Cerebellar nuclear complex (tissue), 1 donor: ENCODE results near the gene EPN2.
A peak's percentile ranks its signal among the peaks of the same experiment; 100 is the strongest.
"Not testable (repeated sequence)": the region's sequence is repeated elsewhere in the genome, so short reads cannot be mapped to it uniquely, and the experiment has no call there.

Experiments
- DNase-seq, 2 experiments: peaks; one replicate each; lab custom pipeline; 2025; lab: John Stamatoyannopoulos, UW

EPN2 gene

GRCh38 chr17:19345486-19346350 lies 108.6 kb downstream of the EPN2 start:
- no peak for DNase-seq

- no peak for DNase-seq
These were observed 109.4 kb downstream of the EPN2 start for GRCh38 chr17:19346351-19347255.

GRCh38 chr17:19347323-19348080 lies 110.3 kb downstream of the EPN2 start:
- no peak for DNase-seq

DNA sequence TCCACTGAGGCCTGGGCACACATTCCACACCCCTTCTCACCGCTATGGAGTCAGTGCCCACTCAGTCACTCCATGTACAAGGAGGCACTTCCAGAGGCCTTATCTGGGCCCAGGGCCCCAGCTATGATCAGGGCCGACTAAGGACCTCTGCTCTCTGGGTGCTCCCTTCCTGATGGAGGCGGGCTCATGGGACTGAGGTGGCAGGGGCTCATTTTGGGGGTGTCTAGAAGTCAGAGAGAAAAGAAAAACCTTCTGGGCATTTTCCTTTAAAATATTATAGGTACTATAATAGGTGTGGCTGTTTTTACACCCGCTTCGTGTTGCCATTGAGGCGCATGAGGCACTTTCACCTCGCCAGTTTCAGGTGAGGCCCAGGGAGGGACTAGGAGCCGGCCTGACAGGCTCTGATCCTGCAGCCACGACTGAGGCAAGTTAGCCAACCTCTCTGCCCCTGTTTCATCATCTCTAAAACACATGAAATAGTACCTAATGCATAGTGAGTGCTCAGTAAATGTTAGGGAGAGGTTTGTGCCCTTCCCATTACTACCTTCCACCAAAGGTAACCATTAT lies 111.0 kb downstream of the EPN2 start:
- DNase-seq, result no peak

DNA sequence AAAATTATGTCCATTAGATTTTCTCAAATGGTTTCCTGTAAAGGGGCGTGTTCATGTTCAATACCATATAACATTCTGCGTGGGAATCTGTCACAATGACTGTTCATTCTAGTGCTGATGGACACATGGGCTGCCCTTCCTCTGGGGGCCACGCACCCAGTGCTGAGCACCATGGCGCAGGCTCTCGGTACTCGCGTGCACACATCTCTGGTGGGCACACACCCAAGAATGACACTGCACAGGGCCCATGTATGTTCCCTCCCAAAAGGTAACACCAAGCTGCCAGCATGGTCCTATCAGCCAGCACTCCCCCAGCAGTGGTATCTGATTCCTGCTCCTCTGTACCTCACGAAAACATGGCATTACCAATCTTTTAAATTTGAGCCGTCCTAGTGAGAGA lies 111.6 kb downstream of the EPN2 start:
- no peak for DNase-seq

- not testable (repeated sequence) for DNase-seq
These were observed 116.2 kb downstream of the EPN2 start for GRCh38 chr17:19353401-19353800.

GRCh38 chr17:19354748-19355147 lies 117.6 kb downstream of the EPN2 start:
- no peak for DNase-seq

GRCh38 chr17:19357351-19357750 lies 120.2 kb downstream of the EPN2 start:
- no peak for DNase-seq

DNA sequence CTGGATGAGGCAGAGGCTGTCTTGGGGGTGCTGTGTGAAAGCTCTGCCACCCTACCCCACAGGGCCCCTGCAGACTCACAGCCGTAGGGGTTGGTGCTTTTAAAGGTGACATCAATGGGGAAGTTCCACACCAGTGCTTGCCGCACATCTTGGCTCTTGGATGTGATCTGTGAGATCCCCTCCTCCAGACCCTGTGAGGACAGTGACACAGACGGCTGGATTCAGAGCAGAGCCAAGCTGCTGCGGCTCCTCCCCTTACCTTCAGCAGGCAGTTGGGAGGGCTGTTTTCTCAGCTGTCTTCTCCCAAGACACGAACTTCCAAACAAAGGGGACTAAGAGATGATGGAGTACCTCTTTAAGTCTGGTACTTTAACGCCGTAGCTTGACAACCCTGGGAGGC lies 120.6 kb downstream of the EPN2 start:
- DNase-seq, result no peak

- no peak for DNase-seq
These were observed 122.0 kb downstream of the EPN2 start for GRCh38 chr17:19359151-19359550.

DNA sequence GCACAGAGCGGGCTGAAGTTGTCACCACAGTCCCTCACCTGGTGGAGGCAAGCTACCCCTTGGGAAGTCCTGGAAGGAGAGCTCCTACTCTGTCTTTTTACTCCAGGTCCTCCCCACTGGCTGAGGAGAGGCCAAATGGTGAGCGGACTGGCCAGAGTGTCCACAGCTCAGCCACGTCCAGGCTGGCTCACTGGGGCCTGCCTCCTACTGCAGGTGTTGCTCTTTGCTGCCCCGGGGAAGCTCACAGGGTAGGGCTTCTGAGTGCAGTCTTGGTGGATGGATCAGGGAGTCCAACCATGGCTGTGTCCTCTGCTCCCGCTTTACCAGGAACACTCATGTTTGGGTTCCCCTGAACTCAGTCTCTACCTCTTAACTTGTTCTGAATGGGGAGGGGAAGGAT lies 122.7 kb downstream of the EPN2 start:
- no peak for DNase-seq

GRCh38 chr17:19360772-19361171 lies 123.6 kb downstream of the EPN2 start:
- no peak for DNase-seq

DNA sequence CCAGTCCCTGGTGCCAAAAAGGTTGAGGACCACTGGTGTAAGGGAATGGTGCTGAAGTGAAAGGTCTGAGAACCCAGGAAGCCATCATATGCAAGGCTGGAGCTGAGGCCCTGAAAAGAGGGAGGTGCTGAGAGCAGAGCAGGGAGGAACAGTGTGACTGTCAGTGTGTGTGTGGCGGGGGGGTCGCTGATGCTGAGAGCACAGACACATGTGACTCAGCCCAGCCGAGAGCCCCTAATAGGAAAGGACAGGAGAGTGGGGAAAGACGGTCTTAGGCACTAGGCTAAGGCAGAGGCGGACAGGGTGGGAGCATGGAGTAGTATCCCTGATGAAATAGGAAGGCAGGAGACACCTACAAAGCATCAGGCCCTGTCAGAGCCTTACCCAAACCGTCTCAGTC lies 124.2 kb downstream of the EPN2 start:
- DNase-seq, result no peak

DNA sequence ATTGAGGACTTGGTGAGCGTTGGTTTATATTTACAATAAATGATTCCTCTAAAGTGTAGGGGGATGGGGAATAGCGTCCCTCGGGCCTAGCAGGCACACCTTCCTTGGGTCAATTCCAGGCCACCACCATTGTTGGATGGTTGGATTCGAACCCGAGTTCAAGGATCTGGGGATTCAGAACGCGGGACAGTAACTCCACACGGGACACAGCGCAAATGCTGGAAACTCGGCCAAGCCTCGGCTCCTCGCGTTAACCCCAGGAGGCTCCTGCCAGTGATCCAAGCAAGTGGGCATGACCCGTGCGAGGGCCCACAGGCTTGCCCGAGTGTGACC lies 124.7 kb downstream of the EPN2 start:
- DNase-seq, result no peak

DNA sequence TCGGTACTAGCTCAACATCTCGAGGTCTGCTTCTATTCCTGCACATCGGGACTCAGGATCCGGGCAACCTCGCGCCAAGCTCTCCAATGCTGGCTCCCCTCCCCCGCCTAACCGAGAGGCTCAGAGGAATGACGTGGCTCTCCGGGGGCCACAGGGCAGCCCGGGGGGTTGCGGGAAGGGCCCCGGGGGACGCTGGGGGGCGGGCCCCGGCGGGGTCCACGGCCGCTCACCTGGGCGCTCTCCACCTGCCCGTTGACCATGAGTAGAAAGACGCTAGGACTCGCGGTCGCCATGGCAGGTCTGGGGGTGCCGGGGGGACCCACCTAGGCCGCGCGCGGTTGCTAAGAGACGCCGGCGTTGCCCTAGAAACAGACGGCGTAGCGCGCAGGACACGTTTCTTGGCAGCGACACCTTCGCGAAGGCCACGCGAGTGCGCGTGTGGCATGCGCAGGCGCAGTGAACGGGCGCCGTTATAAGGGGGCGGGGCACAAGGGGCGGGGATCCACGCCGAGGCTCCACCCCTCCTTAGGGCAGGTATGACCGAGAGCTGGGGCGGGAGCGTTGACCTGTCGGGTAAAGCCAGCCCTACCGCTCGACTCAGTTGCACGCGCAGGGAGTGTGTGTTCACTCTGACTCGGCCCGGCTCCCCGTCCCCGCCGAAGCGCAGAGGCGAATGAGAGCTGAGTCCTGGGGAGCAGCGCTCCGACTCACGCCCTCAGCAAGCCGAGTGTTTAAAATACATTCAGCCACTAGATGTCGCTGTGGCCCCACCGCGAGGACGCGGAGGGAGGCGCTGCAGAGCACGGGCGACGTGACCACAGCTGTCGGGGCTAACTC lies 125.3 kb downstream of the EPN2 start, which contains the start of gene B9D1:
Gene B9D1 (minus strand): TSS at position 447 of the 837 bp plus-strand sequence. CDS start 154 bp downstream, at position 293.
- DNase-seq, result peak in 1 of 2 experiments; percentile 83

DNA sequence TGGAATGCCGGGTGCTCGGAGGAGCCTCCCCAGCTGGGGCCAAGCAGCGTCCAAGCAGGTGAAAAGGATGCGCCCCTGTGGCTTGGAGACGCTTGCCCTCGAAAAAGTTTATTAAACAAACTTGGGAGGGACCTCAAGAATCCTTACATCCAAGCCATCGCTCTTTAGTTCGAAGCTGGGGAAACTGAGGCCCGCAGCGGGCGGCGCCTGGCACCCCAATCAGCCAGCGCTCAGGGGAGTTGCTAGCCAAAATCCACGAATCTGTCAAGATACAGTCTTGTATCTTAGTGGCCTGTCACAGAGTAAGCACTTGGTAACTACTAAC lies 125.9 kb downstream of the EPN2 start:
- no peak for DNase-seq

- no peak for DNase-seq
These were observed 126.4 kb downstream of the EPN2 start for GRCh38 chr17:19363460-19364035.

GRCh38 chr17:19364699-19365498 lies 127.7 kb downstream of the EPN2 start:
- DNase-seq, result peak; percentile 58 to 80

GRCh38 chr17:19365499-19365817 lies 128.3 kb downstream of the EPN2 start:
- DNase-seq, result no peak
